IPS-NIHi7 (cell line): ENCODE data around the gene C4orf33.
"Not testable (repeated sequence)": the region's sequence is repeated elsewhere in the genome, so short reads cannot be mapped to it uniquely, and the experiment has no call there.

ENCODE experiments used
- DNase-seq: peaks from one replicate; pipeline ENCODE4 v3.0.0; 2012; ENCODE audit warnings: mixed read lengths; ENCODE audit errors: extremely low spot score

The C4orf33 gene

GRCh38 chr4:129126614-129127013 lies 30.7 kb downstream of the C4orf33 start:
- not testable (repeated sequence) for DNase-seq

GRCh38 chr4:129129143-129129542 lies 33.2 kb downstream of the C4orf33 start:
- no peak for DNase-seq

GRCh38 chr4:129131343-129131742 lies 35.4 kb downstream of the C4orf33 start:
- DNase-seq: no peak

GRCh38 chr4:129136433-129136832 lies 40.5 kb downstream of the C4orf33 start:
- no peak for DNase-seq

- peak; percentile 31 for DNase-seq
Measured at GRCh38 chr4:129138810-129139496, 43.0 kb downstream of the C4orf33 start.

GRCh38 chr4:129140521-129140920 lies 44.6 kb downstream of the C4orf33 start:
- DNase-seq: no peak

GRCh38 chr4:129143359-129143758 lies 47.4 kb downstream of the C4orf33 start:
- DNase-seq: no peak

- DNase-seq: no peak
Measured at GRCh38 chr4:129144755-129145206, 48.8 kb downstream of the C4orf33 start.

GRCh38 chr4:129145222-129145730 lies 49.3 kb downstream of the C4orf33 start:
- DNase-seq: no peak

GRCh38 chr4:129146639-129147038 lies 50.7 kb downstream of the C4orf33 start:
- DNase-seq: peak; percentile 31

GRCh38 chr4:129148892-129149291 lies 52.9 kb downstream of the C4orf33 start:
- DNase-seq: no peak

GRCh38 chr4:129149906-129150305 lies 54.0 kb downstream of the C4orf33 start:
- DNase-seq: no peak

GRCh38 chr4:129152350-129152749 lies 56.4 kb downstream of the C4orf33 start:
- no peak for DNase-seq

GRCh38 chr4:129153700-129154099 lies 57.7 kb downstream of the C4orf33 start:
- no peak for DNase-seq

- DNase-seq: no peak
Measured at GRCh38 chr4:129162450-129162849, 66.5 kb downstream of the C4orf33 start.

GRCh38 chr4:129163427-129163826 lies 67.5 kb downstream of the C4orf33 start:
- DNase-seq: no peak

GRCh38 chr4:129164243-129164642 lies 68.3 kb downstream of the C4orf33 start:
- DNase-seq: no peak
